HG03060 (cell line): ENCODE results near the gene ATP1A3.

ENCODE experiments used
- ATAC-seq: cut with Tn5 transposase; IDR thresholded peaks from one replicate; pipeline ENCODE4 v1.9.1; 2021; ENCODE audit warnings: low read depth, moderate number of reproducible peaks; ENCODE audit not compliant: unreplicated experiment

The ATP1A3 gene

DNA sequence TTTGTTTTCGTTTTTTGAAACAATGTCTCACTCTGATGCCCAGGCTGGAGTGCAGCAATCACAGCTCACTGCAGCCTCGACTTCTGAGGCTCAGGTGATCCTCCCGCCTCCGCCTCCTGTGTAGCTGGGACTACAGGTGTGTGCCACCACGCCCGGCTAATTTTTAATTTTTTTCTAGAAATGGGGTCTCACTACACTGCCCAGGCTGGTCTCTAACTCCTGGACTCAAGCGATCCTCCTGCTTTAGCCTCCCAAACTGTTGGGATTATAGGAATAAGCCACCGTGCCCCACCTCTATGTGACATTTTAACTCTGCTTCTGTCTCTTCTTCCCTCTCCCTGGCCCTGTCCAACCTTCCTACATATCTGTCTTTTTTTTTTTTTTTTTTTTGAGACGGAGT lies 5.1 kb downstream of the ATP1A3 start:
- no peak for ATAC-seq

DNA sequence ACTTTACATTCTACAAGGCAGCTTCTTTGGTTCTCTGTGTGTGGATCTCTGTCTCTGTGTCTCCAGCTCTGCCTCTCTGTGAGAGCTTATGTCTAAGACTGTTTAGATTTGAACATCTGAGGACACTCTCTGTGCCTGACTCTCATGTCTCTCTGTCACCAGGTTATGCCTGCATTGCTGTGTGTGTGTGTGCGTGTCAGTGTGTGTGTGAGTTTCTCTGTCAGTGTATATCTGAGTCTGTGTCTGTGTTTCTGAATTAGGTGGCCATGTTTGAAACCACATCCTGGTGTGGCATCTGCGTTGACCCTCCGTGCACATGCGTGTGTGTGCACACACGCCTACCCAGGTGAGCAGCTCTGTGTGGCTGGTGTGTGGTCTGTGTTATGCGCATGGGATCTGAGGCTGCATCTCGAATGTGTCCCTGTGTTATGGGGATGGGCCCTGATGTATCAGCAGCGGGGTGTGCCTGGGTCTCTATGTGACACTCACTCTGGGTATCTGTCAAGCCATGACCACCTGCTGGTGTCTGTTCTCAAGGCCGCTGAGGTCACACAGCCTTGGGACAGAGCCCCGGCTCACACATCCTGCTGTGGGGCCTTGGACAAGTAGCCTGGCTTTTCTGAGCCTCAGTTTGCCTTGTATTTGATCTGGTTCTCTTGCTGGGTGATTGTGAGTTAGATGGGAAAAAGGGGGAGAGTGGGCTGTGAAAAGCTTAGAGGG lies 6.7 kb downstream of the ATP1A3 start:
- ATAC-seq, result no peak

GRCh38 chr19:41984961-41985360 lies 9.1 kb downstream of the ATP1A3 start:
- no peak for ATAC-seq

DNA sequence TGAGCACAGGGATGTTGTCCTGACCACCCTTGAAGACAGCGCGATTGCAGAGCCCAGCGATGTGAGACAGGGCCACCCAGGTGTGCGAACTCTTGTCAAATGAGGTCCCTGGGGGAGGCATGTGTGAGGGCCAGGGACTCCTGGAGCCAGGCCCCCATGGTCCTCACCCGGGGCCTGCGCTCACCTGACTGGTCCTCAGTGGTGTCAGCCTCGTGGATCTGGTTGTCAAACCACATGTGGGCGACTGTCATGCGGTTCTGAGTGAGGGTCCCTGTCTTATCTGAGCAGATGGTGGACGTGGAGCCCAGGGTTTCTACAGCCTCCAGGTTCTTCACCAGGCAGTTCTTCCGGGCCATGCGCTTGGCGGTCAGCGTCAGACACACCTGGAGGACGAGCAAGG lies 12.3 kb downstream of the ATP1A3 start:
- no peak for ATAC-seq

- ATAC-seq, result no peak
Measured at GRCh38 chr19:41978470-41978869, 15.6 kb downstream of the ATP1A3 start.

DNA sequence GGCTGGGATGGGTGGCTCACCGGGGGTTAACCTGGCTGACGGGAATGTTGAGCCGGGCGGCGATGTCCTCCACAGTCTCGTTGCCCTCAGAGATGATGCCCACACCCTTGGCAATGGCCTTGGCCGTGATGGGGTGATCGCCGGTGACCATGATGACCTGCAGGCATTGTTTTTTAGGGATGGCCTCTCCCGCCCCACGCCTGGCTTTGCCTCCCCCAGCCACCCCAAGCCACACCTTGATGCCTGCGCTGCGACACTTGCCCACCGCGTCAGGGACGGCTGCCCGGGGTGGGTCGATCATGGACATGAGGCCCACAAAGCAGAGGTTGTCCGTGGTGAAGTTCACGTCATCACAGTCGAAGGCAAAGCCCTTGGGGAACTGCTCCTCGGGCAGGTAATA lies 16.1 kb downstream of the ATP1A3 start:
- no peak for ATAC-seq

DNA sequence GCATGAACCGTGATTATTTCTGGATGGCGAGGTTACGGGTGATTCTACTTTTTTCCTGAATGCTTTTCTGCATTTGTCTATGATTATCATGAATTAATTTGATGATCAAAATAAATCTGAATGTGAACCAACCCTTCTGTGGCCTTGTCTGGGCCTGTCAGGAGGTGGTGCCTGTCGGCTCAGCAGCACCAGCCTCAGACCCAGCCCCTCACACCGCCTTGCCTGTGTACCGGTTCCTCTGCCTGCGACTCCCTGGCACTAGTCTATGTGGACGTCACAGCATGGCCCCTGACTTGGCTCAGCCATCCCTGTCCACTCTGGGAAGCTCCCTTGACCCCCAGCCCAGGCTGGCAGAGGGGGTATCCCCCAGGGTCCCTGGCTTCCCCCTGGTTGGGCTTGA lies 19.4 kb downstream of the ATP1A3 start:
- ATAC-seq, result no peak

DNA sequence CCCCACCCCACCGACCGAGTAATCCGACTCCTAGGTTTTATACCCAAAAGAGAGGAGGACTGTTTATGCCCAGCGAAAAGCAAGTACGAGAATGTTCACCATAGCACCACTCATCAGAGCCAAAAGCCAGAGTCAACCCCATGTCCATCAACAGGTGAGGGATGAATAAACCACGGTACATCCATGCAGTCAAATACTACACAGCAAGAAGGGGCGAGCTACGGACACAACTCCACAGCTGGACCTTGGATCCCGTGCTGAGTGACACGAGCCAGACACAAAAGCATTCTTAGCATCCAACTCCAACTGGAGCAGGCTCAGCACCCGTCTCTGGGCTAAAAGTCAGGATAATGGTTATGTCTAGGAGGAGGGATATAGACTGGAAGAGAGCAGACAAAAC lies 22.7 kb downstream of the ATP1A3 start:
- ATAC-seq, result no peak

GRCh38 chr19:41969772-41970458 lies 24.1 kb downstream of the ATP1A3 start:
- no peak for ATAC-seq

DNA sequence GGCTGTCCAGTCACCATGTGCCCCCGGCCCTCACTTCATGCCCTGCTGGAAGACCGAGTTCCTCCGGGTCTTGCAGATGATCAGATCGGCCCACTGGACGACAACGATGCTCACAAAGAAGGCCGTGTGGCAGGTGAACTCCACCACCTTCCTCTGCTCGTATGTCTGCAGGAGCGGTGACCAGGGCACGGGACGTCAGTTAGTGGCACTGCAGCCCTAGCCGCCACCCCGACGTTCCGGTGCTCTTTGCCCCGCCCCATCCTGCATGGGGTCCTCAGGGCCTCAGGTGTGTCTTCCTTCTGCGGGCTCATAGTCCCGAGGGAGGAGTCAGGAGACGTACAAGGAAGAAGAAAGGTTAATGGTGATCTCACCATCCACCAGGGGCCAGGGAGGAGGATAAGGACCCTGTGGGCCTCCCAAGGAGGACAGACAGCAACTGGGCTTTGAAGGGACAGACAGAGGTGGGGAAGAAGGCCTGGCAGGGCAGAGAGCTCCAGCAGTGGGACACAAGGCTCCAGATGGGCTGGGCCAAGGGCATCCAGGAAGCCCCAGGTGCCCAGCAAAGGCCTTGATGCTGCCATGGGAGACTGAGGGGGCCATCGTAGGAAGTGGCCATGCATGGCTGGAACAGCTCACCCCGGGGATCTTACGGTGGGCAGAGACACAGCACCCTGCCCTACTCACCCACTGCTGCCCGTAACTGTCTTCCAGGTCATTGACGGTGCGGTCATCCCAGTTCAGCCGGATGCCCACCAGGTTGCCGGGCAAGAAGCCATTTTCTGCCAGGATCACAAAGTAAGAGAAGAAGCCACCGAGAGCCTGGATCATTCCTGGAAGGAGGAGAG lies 25.1 kb downstream of the ATP1A3 start:
- ATAC-seq, result no peak

DNA sequence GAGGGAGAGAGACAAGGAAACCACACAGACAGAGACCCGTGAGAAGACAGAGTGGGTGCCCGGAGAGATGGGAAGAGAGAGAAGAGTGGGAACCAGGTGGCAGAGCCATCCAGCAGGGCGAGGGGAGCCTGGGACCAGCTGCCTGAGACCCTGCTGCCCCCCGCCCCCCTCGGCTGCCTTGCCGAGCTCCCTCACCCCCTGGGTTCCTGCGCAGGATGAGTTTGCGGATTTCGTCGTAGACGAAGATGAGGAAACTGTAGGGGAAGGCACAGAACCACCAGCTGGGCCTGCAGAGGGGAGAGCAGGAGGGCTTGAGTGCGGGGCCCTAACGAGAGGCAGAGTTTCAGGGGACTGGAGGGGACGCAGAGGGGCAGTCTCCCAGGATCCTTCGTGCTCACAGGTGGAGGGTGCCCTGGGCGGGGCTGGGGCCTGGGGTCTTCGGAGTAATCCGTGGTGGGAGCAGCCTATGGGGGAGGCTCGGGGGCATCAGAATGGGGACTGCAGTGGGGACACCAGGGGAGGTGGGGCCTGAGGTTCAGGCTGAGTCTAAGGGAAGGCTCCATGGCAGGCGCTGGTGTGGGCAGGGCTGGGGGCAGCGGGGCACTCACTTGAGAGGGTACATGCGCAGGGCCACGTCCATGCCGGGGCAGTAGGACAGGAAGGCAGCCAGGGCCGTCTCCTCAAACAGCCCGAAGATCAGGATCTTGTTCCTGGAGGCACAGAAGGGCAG lies 26.8 kb downstream of the ATP1A3 start:
- no peak for ATAC-seq

- ATAC-seq, result no peak
Measured at GRCh38 chr19:41965106-41965505, 28.9 kb downstream of the ATP1A3 start.

- no peak for ATAC-seq
Measured at GRCh38 chr19:41960973-41961372, 33.1 kb downstream of the ATP1A3 start.

DNA sequence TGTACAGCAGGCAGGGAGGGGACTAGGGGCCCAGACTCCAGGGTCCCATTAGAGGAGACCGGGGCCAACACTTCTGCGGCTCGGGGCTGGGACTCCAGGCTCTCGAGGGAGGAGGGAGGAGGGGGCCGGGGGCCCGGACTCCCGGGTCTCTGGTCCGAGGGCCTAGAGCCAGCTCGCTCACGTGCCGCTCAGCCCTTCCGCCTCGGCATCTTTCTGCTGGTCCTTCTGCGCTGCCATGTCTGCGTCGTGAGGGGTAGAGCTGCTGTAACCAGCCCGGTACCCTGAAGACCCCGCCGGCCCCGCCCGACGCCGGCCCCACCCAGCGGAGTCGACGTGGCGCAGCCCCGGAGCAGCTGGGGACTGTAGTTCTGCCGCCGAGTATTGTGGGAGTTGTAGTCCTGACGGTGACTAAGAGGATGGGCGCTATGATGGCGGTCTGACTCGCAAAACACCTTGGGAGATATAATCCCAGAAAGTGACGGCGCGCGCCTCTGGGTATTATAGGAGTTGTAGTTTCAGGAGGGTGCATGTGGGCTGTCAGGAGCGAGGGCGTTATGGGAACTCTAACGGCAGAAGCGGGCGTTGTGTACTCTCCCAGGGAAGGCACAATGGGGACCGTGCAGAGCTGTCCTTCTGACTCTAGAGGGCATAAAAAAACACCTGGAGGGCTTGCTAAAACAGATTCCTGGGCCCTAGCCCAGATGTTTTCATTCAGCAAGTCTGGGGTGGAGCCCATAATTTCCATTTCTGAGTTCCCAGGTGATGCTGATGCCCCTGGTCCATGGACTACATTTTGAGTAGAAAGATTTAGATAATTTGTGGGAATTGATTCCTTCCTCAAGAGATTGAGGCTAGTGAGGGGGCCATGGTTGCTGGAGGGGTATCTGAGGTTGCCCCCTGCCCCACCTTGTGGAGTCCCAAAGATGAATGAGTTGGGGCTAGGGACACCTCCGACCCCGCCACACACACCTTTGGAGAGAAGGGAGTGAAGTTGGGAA lies 34.7 kb downstream of the ATP1A3 start, which contains the start of gene RABAC1:
TSS of gene RABAC1 (minus strand) at position 266 of the 998 bp plus-strand sequence. CDS start at position 237, 29 bp downstream.
- ATAC-seq, result no peak

GRCh38 chr19:41958367-41959055 lies 35.5 kb downstream of the ATP1A3 start:
- no peak for ATAC-seq

GRCh38 chr19:41957838-41958366 lies 36.1 kb downstream of the ATP1A3 start:
- ATAC-seq, result no peak

- no peak for ATAC-seq
Measured at GRCh38 chr19:41957161-41957837, 36.7 kb downstream of the ATP1A3 start.

GRCh38 chr19:41956621-41957020 lies 37.4 kb downstream of the ATP1A3 start:
- ATAC-seq, result no peak
